ENCODE measurements around the gene RELN. TPM values are rescaled to one million over a fixed set of nuclear protein-coding genes. Genes with fewer than 3 reads are reported as not detected.

RELN gene
- total and polyA plus RNA-seq, 2 donors (not counting 1 experiment from before 2014, with no cell fraction given) = not detected

- no peak overlapping the region for H2AFZ ChIP-seq (ENCODE audit: insufficient read depth, low read depth, low read length, poor library complexity, severe bottlenecking)
- peaks cover 13% of the 10 kb centered on the region for H3K27me3 Mint-ChIP-seq
- no peak overlapping the region for H3K27ac ChIP-seq (ENCODE audit: low read length in 2 of 2)
- no peak overlapping the region for H3K9ac ChIP-seq (ENCODE audit: low read length)
- H3K4me2 ChIP-seq (replicated peaks; ENCODE audit: low read depth, low read length, poor library complexity, severe bottlenecking) = no peak overlapping the region
- WGBS (ENCODE audit: insufficient coverage) = 100% methylated on average over 1 of the region's 2 CpGs
- TF ChIP-seq, protein P1, sequence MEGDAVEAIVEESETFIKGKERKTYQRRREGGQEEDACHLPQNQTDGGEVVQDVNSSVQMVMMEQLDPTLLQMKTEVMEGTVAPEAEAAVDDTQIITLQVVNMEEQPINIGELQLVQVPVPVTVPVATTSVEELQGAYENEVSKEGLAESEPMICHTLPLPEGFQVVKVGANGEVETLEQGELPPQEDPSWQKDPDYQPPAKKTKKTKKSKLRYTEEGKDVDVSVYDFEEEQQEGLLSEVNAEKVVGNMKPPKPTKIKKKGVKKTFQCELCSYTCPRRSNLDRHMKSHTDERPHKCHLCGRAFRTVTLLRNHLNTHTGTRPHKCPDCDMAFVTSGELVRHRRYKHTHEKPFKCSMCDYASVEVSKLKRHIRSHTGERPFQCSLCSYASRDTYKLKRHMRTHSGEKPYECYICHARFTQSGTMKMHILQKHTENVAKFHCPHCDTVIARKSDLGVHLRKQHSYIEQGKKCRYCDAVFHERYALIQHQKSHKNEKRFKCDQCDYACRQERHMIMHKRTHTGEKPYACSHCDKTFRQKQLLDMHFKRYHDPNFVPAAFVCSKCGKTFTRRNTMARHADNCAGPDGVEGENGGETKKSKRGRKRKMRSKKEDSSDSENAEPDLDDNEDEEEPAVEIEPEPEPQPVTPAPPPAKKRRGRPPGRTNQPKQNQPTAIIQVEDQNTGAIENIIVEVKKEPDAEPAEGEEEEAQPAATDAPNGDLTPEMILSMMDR (IDR thresholded peaks at IDR 0.05) = no peak
- no peak for TF ChIP-seq EZH2 (IDR thresholded peaks at IDR 0.05; ENCODE audit: borderline replicate concordance, insufficient read depth, low read depth, low read length, poor library complexity, severe bottlenecking)
- ATAC-seq (ENCODE audit: low read depth) = no peak
- H3K9me3 Mint-ChIP-seq (ENCODE audit: insufficient read depth) = no peaks in the 10 kb centered on the region
- no peaks in the 10 kb centered on the region for H4K20me1 ChIP-seq (ENCODE audit: control insufficient read depth, insufficient read depth, low read length, poor library complexity, severe bottlenecking)
- ChIA-PET POLR2A (no interaction called here), CTCF (no interaction called here)
- peaks cover 0 to 3% (median 2%) of the 10 kb centered on the region in 4 experiments for H3K27me3 ChIP-seq (replicated peaks in 1 of 4; ENCODE audit: control extremely low read depth in 1 of 4, control insufficient read depth in 3 of 4, insufficient read depth in 4 of 4, low read length in 3 of 4)
- H3K4me3 Mint-ChIP-seq = no peak overlapping the region
- no peaks in the 10 kb centered on the region for H3K79me2 ChIP-seq (ENCODE audit: control insufficient read depth, insufficient read depth, low read length)
- H3K36me3 ChIP-seq (replicated peaks in 1 of 2; ENCODE audit: control extremely low read depth in 1 of 2, control insufficient read depth in 1 of 2, extremely low read depth in 1 of 2, insufficient read depth in 2 of 2, low read length in 1 of 2) = no peaks in the 10 kb centered on the region
- H3K27ac Mint-ChIP-seq = no peak overlapping the region
- intact Hi-C loops (cut with micrococcal nuclease) = no loop called here
- no peaks in the 10 kb centered on the region for H3K4me1 Mint-ChIP-seq
- no peak overlapping the region for H3K4me3 ChIP-seq (ENCODE audit: control extremely low read depth in 1 of 5, extremely low read depth in 1 of 5, insufficient read depth in 1 of 5, low read depth in 2 of 5, low read length in 4 of 5)
- H3K4me1 ChIP-seq (ENCODE audit: control insufficient read depth in 2 of 2, insufficient read depth in 2 of 2, low read length in 2 of 2) = no peaks in the 10 kb centered on the region
- no peaks in the 10 kb centered on the region for H3K9me3 ChIP-seq (ENCODE audit: control extremely low read depth in 1 of 3, control insufficient read depth in 2 of 3, insufficient read depth in 1 of 3, low read length in 2 of 3)
- no peak for DNase-seq
These were observed 391.0 kb downstream of the RELN start for GRCh38 chr7:103598326-103598905.

- intact Hi-C loops (cut with micrococcal nuclease) = no loop called here
- Histone ChIP-seq H3K79me2 (ENCODE audit: control insufficient read depth, insufficient read depth, low read length) (no peaks in the 10 kb centered on the region), H2AFZ (ENCODE audit: insufficient read depth, low read depth, low read length, poor library complexity, severe bottlenecking) (no peak overlapping the region), H3K4me3 (ENCODE audit: control extremely low read depth in 1 of 5, extremely low read depth in 1 of 5, insufficient read depth in 1 of 5, low read depth in 2 of 5, low read length in 4 of 5) (no peak overlapping the region), H3K27me3 (replicated peaks in 1 of 4; ENCODE audit: control extremely low read depth in 1 of 4, control insufficient read depth in 3 of 4, insufficient read depth in 4 of 4, low read length in 3 of 4) (peaks cover 0 to 3% (median 2%) of the 10 kb centered on the region in 4 experiments), H3K27ac (ENCODE audit: low read length in 2 of 2) (no peak overlapping the region), H4K20me1 (ENCODE audit: control insufficient read depth, insufficient read depth, low read length, poor library complexity, severe bottlenecking) (no peaks in the 10 kb centered on the region), H3K4me2 (replicated peaks; ENCODE audit: low read depth, low read length, poor library complexity, severe bottlenecking) (no peak overlapping the region), H3K4me1 (ENCODE audit: control insufficient read depth in 2 of 2, insufficient read depth in 2 of 2, low read length in 2 of 2) (no peaks in the 10 kb centered on the region), H3K9me3 (ENCODE audit: control extremely low read depth in 1 of 3, control insufficient read depth in 2 of 3, insufficient read depth in 1 of 3, low read length in 2 of 3) (no peaks in the 10 kb centered on the region), H3K9ac (ENCODE audit: low read length) (no peak overlapping the region), H3K36me3 (replicated peaks in 1 of 2; ENCODE audit: control extremely low read depth in 1 of 2, control insufficient read depth in 1 of 2, extremely low read depth in 1 of 2, insufficient read depth in 2 of 2, low read length in 1 of 2) (no peaks in the 10 kb centered on the region)
- TF ChIP-seq EZH2 (IDR thresholded peaks at IDR 0.05; ENCODE audit: borderline replicate concordance, insufficient read depth, low read depth, low read length, poor library complexity, severe bottlenecking) = no peak
- TF ChIP-seq, protein P1 (IDR thresholded peaks at IDR 0.05) = no peak
- H3K9me3 Mint-ChIP-seq (ENCODE audit: insufficient read depth) = no peaks in the 10 kb centered on the region
- H3K4me1 Mint-ChIP-seq = no peaks in the 10 kb centered on the region
- ChIA-PET POLR2A (no interaction called here), CTCF (no interaction called here)
- WGBS (ENCODE audit: insufficient coverage) = no CpG with 5 or more reads among the region's 2 CpGs
- peaks cover 13% of the 10 kb centered on the region for H3K27me3 Mint-ChIP-seq
- H3K4me3 Mint-ChIP-seq = no peak overlapping the region
- ATAC-seq (ENCODE audit: low read depth) (no peak), DNase-seq (no peak)
- H3K27ac Mint-ChIP-seq = no peak overlapping the region
These were observed 391.9 kb downstream of the RELN start for GRCh38 chr7:103597606-103598005.

Measured in B cell (primary cell).